ENCODE measurements around the gene BRAT1.

BRAT1 gene

GRCh38 chr7:2575046-2575732 lies 19.9 kb upstream of the BRAT1 start:
- TF ChIP-seq CTCF (conservative IDR thresholded peaks at IDR 0.05) (no peak), ZFX (IDR thresholded peaks at IDR 0.05) (no peak)
- H3K27ac ChIP-seq: no peak overlapping the region

GRCh38 chr7:2573761-2574160 lies 18.4 kb upstream of the BRAT1 start:
- TF ChIP-seq ZFX (IDR thresholded peaks at IDR 0.05) (no peak), CTCF (conservative IDR thresholded peaks at IDR 0.05) (no peak)
- no peak overlapping the region for H3K27ac ChIP-seq

- H3K27ac ChIP-seq: no peak overlapping the region
- no peak for TF ChIP-seq ZFX (IDR thresholded peaks at IDR 0.05)
- no peak for TF ChIP-seq CTCF (conservative IDR thresholded peaks at IDR 0.05)
These were observed 16.9 kb upstream of the BRAT1 start for GRCh38 chr7:2572101-2572842.

- TF ChIP-seq ZFX (IDR thresholded peaks at IDR 0.05) (no peak), CTCF (conservative IDR thresholded peaks at IDR 0.05) (no peak)
- no peak overlapping the region for H3K27ac ChIP-seq
These were observed 16.1 kb upstream of the BRAT1 start for GRCh38 chr7:2571409-2571808.

GRCh38 chr7:2570021-2570420 lies 14.7 kb upstream of the BRAT1 start:
- TF ChIP-seq ZFX (IDR thresholded peaks at IDR 0.05): no peak
- TF ChIP-seq CTCF (conservative IDR thresholded peaks at IDR 0.05): no peak
- H3K27ac ChIP-seq: no peak overlapping the region

GRCh38 chr7:2569421-2569820 lies 14.1 kb upstream of the BRAT1 start:
- TF ChIP-seq ZFX (IDR thresholded peaks at IDR 0.05) (no peak), CTCF (conservative IDR thresholded peaks at IDR 0.05) (no peak)

GRCh38 chr7:2568521-2569223 lies 13.3 kb upstream of the BRAT1 start:
- no peak for TF ChIP-seq CTCF (conservative IDR thresholded peaks at IDR 0.05)
- TF ChIP-seq ZFX (IDR thresholded peaks at IDR 0.05): no peak
- H3K27ac ChIP-seq: no peak overlapping the region

More at GRCh38 chr7:2569421-2569820, 14.1 kb upstream of the BRAT1 start:
- no peak overlapping the region for H3K27ac ChIP-seq
